CD4-positive, alpha-beta T cell treated with Interleukin-15 for 1 hour (primary cell): Measurements from ENCODE around the gene TAF6L.
"Not testable (repeated sequence)": the region's sequence is repeated elsewhere in the genome, so short reads cannot be mapped to it uniquely, and the experiment has no call there.

ENCODE experiments used
- DNase-seq: peaks from one replicate; pipeline ENCODE4 v3.0.0-alpha.2; 2020

TAF6L gene

GRCh38 chr11:62771144-62772021 lies at the start of gene TAF6L:
TSS of gene TAF6L (plus strand) at chr11:62771396. CDS start at chr11:62775784, 4,388 bp downstream.
- peak; percentile 91 for DNase-seq

- no peak for DNase-seq
Measured at GRCh38 chr11:62721994-62722393, 49.2 kb upstream of the TAF6L start.

GRCh38 chr11:62724171-62724570 lies 47.0 kb upstream of the TAF6L start:
- DNase-seq, result no peak

- no peak for DNase-seq
Measured at GRCh38 chr11:62725646-62726045, 45.5 kb upstream of the TAF6L start.

GRCh38 chr11:62726156-62726914 lies 44.9 kb upstream of the TAF6L start:
- DNase-seq, result no peak

GRCh38 chr11:62726915-62727164 lies 44.4 kb upstream of the TAF6L start:
- DNase-seq, result no peak

- peak; percentile 99 for DNase-seq
Measured at GRCh38 chr11:62727165-62727871, 43.9 kb upstream of the TAF6L start, which contains the start of gene HNRNPUL2. TSS of gene HNRNPUL2 (minus strand) at chr11:62727457. CDS start at chr11:62727156, 301 bp downstream.

GRCh38 chr11:62727872-62728170 lies 43.4 kb upstream of the TAF6L start:
- peak; percentile 92 for DNase-seq

GRCh38 chr11:62728171-62728988 lies 42.8 kb upstream of the TAF6L start, which contains the start of gene TTC9C:
TSS of gene TTC9C (plus strand) at chr11:62728486. CDS start at chr11:62728849, 363 bp downstream.
- peak; percentile 81 for DNase-seq

- not testable (repeated sequence) for DNase-seq
Measured at GRCh38 chr11:62730076-62730475, 41.1 kb upstream of the TAF6L start.

GRCh38 chr11:62732830-62733229 lies 38.4 kb upstream of the TAF6L start:
- no peak for DNase-seq

GRCh38 chr11:62737196-62737595 lies 34.0 kb upstream of the TAF6L start:
- no peak for DNase-seq

GRCh38 chr11:62747475-62748160 lies 23.6 kb upstream of the TAF6L start:
- DNase-seq, result no peak

- not testable (repeated sequence) for DNase-seq
Measured at GRCh38 chr11:62749931-62750330, 21.3 kb upstream of the TAF6L start.

GRCh38 chr11:62752177-62752785 lies 18.9 kb upstream of the TAF6L start:
- DNase-seq, result no peak

- DNase-seq, result no peak
Measured at GRCh38 chr11:62752994-62753735, 18.0 kb upstream of the TAF6L start.

- peak; percentile 99 for DNase-seq
Measured at GRCh38 chr11:62753736-62754603, 17.2 kb upstream of the TAF6L start, which contains the start of gene ZBTB3. TSS of gene ZBTB3 (minus strand) at chr11:62754160. CDS start at chr11:62753664, 496 bp downstream.

GRCh38 chr11:62755086-62755615 lies 16.0 kb upstream of the TAF6L start:
- DNase-seq, result no peak
